ENCODE results near the gene SCN11A.

GRCh38 chr3:39050029-39050428 is 1.7 kb downstream of the SCN11A start:
- TF ChIP-seq CTCF (IDR thresholded peaks at IDR 0.05; ENCODE audit: borderline replicate concordance, extremely low read depth, low read length, poor library complexity, severe bottlenecking) (no peak), EZH2 (IDR thresholded peaks at IDR 0.05; ENCODE audit: borderline replicate concordance, low read depth, low read length, severe bottlenecking) (no peak)
